M059J (cell line): ENCODE data around the gene FCGR3B. TPM values are rescaled to one million over a fixed set of nuclear protein-coding genes. Genes with fewer than 3 reads are reported as not detected.
"Not testable (repeated sequence)": the region's sequence is repeated elsewhere in the genome, so short reads cannot be mapped to it uniquely, and the experiment has no call there.

Experiments
- DNase-seq: peaks from one replicate; pipeline ENCODE4 v3.0.0-alpha.2; 2012; ENCODE audit warnings: low read depth
- total RNA-seq: library from RNA; depleted of rRNA; stranded (reverse); fragments of >200 nt; shearing (Covaris generic); gene quantifications from 2 replicates; pipeline ENCODE4 v1.2.3, GENCODE V29; 2014; rRNA removed

The FCGR3B gene
- 1.0 TPM in 1 of 2 replicates, not detected in the other for total RNA-seq

DNA sequence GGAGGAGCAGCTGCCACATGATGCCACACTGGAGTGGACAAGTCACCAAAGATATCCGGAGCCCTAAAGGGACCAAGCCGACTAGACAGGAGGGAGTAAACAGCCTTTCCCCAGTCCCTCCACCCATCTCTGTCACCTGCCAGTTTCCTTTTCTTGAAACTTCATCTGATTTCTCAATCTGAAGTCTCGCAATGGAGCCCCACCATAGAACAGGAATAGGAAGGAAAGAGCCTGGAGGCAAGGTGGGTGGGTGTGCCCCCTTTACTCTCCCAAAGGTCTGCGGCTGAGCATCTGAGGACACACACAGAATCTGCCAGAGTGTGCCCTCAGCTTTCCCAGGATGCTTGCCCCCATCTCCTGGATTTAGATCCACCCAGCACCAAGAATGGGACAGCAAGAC, at the start of gene FCGR3B:
TSS of gene FCGR3B (minus strand) at position 101 of the 400 bp plus-strand sequence. CDS start at position 19, 82 bp downstream.
- no peak for DNase-seq

DNA sequence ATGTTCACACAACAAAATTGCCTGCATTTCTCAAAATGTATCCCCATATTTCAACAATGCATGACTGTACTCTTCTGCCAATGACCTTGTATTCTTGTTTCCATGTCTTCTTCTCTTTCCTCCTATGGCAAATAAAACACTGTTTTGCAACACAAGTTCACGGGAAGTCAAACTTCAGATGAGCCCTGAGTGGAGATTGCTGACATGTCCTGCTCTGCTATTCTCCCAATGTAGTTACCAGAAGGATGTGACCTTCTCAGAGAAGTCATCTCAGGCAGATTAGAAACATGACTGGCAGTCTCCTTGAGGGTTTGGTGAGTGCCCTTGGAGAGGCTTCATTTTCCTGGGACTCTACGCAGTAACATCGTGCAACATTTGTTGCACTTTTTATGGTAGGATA, 47.5 kb upstream of the FCGR3B start:
- no peak for DNase-seq

DNA sequence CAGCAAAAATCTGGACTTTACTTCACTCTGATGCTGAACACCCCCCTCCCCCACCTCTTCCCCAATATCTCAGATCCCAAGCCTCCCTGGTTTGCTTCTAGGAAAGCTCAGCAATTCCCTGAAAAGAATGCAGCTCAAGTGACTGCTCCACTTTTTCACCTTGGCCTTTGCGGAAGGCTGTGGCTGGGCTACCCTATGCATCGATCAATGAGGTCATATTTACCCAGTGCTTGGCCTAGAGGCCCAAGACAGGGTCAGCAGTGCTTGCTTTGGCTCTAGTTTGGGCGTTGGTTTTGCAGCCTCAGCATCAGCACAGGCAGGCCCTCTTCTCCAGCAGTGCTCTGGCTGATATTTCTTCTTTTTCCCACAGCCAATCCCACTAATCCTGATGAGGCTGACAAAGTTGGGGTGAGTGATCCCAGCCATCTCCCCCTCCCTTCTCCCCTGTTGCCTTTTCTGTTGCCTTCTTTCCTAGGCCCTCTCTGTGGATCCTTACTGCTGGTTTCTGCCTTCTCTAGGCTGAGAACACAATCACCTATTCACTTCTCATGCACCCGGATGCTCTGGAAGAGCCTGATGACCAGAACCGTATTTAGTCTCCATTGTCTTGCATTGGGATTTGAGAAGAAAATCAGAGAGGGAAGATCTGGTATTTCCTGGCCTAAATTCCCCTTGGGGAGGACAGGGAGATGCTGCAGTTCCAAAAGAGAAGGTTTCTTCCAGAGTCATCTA, 46.1 kb upstream of the FCGR3B start:
- no peak for DNase-seq

DNA sequence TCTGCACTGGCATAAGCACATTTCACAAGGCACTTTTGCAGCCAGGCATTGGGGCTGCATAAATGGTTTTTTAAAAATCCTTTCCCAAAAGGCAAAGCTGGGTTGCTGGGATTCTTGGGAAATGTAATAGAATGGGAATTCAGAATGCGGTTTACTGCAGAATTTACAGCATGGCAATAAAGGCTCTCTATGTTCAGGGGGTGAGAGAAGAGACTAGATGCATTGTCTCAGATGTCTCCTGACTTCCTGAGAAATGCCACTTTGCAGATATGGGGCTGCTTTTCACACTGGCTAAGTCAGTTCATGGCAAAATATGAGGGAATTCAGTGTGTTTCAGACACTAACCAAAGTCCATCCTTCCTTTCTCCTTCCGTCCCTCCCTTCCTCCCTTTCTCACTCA, 45.5 kb upstream of the FCGR3B start:
- no peak for DNase-seq

DNA sequence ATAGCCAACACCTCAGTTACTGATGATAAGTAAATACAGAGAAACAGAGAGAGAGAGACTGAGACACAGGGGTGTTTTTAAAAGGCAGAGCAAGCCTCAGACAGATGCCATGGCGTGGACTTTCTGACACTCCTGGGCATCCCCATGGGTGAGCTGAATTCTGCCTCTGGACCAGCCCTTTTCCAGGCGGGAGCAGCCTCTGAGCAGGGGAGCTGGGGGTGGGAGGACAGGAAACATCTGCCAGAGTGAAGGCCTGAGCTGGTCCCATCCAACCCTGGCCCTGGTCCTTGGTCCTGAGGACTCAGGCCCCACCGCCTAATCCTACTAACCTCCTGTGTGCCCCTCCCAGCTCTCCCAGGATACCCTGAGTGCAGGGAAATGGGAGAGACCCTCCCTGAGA, 43.9 kb upstream of the FCGR3B start:
- DNase-seq = not testable (repeated sequence)

DNA sequence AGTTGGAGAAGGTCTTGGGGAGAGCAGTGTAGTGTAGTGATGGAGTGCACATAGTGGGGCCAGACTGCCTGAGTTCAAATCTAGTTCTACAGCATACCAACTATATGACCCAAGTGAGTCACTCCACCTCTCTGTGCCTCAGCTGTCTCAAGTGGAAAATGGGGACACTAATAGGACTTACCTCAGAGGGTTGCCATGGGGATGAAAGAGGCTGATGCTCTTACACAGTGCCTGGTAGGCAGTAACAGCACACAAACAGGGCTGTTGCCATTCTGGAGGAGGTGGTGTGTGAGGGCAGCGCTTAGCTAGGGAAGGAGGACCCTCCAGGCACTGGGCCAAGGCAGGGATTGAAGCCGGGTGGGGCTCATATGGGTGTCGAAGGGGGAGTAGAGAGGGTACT, 43.5 kb upstream of the FCGR3B start:
- DNase-seq = not testable (repeated sequence)

DNA sequence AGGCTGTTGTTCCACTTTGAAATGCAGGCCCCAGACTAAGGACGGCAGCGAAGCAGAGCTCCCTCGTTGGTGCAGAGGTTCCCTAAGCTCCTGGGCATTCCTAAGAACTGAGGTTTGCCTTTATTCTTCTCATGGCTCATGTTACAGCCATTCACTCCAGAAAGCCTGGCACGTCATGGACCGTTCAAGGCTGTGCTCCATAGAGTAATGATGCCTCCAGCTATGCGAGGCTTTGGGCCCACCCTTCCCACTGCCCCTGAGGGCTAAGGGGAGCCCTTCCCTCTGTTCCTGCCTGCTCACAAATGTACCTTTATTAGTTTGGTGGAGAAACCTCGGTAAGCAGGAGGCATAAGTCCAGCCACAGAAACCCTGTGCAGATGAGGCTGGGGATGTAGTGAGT, 42.5 kb upstream of the FCGR3B start:
- not testable (repeated sequence) for DNase-seq

DNA sequence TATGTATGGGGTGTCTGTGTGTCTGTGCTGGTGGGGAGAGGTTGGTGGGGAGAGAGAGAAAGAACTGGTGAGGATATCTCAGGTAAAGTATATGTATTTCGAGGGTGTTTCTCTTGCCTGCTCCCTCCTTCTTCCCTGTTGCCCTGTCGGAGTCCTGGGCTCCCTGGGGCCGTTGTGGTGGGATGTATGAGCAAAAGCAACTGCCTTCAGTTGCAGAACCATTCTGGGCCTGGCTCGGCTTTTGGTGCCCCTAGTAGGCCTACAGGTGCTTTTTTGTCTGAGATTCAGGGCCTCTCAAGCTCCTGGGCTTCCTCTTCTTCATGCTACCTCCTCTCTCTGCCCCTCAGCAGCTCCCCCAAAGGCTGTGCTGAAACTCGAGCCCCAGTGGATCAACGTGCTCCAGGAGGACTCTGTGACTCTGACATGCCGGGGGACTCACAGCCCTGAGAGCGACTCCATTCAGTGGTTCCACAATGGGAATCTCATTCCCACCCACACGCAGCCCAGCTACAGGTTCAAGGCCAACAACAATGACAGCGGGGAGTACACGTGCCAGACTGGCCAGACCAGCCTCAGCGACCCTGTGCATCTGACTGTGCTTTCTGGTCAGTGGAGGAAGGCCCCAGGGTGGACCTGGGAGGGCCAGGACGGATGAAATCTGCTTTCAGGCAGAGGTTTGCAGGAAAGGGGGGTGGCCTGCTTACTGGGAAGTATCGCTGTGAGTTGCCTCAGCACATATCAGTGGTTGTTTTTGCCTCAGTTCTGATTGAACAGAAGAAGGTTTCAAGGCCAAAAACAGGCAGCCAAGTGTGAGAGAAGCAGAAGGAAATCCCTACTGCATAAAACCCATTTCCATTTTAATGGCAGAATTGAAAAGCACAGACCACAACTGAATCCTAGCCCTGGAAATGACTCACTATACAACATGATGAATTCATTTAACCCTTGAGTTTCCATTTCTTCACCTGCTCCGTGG, 40.4 kb upstream of the FCGR3B start:
- DNase-seq = peak; percentile 9

DNA sequence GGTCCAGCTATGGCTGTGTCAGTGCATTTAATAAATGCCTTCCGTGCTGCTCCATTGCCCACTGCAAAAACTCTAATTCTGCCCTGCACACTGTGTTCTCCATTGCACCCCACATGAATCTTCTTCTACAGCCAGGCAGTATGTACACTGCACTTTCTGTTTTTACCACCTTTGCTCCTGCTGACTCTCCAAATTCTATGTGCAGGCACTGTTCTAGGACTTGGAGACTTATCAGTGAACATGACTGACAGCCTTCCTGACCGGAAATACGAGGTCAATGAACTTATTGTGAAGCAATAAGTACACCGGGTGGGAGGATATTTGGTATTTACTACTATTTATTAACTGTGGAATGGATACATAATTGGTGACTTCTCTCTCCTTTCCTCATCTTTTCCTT, 33.7 kb upstream of the FCGR3B start:
- DNase-seq = not testable (repeated sequence)

DNA sequence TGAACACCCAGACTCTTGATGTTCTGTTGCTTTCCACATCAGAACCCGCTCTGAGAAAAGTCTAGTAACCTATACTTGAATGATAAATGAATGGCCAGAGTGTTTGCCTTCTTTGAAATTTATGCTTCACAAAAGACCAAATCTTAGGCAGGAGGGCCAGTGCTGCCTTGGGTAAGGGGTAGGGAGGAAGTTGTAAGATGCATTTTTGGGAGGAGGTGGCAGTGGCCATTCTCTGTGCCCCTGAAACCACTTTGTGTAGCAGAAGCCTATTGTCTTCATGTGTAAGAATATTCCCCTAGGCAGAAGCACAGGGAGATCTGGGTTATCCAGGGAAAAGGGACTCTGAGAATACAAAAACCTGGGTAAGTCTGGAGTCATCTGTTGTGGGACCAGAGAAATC, 32.6 kb upstream of the FCGR3B start:
- DNase-seq = not testable (repeated sequence)

DNA sequence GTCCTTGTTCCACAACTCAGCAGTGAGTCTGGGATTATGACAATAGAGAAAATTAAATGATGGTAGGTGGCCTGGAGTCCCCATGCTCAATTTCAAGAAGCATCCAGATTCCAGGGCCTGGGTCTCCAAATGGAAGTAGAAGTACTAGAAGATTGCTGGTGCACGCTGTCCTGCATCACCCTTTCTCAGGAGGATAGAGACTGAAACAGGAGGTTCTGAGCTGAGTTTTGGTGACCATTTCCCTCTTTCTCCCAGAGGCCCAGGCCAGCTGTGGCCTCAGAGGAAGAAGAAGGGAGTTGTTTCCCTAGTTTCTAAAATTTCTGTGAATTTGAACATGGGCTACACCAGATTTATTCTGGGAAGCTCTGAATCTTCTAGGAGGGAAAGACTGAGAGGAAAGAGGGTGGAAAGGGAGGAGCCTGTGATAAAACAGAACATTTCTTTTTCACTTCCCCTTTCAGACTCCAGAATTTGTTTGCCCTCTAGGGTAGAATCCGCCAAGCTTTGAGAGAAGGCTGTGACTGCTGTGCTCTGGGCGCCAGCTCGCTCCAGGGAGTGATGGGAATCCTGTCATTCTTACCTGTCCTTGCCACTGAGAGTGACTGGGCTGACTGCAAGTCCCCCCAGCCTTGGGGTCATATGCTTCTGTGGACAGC, 31.8 kb upstream of the FCGR3B start, which contains the start of gene FCGR2B:
TSS of gene FCGR2B (plus strand) at position 460 of the 656 bp plus-strand sequence. CDS start at position 559, 99 bp downstream.
- DNase-seq = not testable (repeated sequence)

DNA sequence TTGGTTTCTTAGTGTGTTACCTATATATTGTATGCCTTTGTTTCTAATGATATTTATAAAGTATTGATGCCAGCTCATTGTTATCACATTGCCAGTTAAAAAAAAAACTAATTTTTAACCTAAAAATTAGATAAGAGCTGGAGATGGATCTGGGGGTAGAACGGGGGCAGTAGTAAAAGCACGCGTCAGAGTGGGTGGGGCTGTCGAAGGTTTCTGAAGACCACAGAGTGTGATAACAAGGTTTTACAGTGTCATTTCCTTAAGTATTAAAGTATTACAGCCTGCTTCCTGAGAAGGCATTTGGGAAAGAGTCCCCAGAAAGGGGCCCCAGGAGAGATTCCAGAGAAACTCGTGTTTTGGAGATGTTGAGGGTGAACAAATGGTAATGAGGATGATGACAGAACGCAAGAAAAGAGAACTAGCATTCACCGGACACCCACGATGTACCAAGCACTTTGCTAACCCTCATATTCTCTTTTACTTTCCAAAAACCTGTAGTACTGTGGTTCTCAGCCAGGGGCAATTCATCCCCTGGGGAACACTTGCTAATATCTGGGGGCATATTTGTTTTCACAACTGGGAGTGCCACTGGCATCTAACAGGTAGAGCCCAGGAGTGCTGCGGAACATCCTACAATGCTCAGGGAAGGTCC, 30.8 kb upstream of the FCGR3B start:
- DNase-seq = not testable (repeated sequence)

DNA sequence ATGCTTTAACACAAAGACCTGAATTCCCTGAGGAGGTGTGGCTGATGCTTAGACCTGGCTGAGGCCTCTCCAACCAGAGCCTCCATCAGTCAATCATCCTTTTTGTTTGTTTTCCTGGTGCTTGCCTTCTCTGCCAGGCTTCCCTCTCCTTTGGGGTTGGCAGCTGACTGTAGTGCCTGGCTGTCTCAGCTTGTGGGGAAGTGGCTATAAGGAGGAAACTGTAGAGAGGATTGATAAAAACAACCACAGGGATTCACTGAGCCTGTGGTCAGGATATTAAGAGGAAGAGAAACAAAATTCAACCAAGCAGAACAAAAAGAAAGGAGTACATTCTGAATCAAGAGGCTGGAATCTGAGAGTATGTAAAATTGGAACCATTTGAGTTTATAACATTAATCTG, 27.5 kb upstream of the FCGR3B start:
- not testable (repeated sequence) for DNase-seq

DNA sequence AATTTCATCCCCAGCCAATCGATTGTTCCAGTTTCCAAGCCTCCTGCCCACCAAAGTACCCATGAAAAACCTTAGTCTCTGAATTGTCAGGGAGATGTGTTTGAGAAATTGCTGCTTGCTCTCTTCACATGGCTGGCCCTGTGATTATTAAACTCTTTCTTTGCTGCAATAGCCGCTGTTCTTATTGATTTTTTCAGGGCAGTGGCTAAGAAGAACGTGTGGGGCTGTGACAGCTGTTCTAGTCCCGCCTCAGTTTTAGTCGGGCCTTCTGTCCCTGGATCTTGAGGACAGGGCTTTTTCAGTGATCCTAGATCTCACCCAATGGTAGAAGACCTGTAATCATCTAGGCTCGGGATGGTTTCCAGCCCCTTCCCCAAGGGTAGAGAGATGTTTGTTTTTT, 23.0 kb upstream of the FCGR3B start:
- DNase-seq = not testable (repeated sequence)

DNA sequence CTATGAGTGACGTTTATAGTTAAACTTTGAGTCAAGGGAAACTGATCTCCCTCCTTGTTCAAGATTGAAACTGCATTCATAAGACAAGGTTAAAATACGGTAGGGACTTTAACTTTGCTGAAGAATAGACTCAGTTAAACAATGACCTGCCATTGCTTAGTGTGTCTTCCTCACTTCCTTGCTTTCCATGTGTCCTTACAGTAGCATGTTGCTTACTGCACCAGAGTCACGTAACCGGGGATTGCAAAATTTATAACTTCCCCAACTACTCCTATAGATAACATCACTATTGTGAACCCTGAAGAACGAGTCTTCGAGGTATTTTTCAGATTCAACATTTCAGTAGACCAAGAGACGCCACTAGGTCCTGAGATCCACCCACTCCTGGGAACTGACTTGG, 22.6 kb upstream of the FCGR3B start:
- DNase-seq = not testable (repeated sequence)

DNA sequence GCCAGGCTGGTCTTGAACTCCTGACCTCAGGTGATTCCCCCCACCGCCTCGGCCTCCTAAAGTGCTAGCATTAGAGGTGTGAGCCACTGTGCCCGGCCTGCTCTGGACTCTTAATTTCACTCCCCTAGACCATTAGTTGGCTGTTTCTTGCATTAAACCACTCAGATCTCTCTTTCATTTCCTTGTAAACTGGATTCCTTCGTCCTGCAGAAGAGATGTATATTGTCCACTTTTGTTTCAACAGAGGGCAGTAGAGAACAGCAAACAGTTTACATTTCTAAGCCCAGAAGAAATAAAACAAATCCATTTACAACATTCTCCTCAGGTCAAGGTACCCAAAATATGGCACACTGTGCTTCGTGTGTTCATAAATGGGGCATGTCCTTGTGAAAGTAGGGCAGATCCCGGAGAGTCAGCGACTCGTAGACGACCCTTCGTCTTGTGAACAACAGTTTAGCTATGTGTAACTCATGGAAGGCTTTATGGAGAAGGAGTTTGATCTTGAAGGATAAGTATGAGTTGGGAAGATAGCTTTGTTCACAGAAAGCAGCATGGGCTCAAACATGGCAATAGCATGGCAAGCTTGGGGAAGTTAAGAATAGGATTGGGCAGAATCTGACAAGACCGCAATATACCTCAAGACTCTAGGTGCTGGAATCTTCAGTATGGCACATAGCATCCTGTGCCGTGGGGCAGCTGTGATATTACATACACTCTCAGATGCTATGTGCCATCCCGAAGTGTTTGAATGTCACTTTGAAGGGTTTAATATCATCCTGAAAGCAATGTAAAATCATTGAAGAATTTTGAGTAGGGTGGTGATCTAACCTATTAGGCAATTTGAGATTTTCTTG, 16.8 kb upstream of the FCGR3B start:
- peak; percentile 61 for DNase-seq

DNA sequence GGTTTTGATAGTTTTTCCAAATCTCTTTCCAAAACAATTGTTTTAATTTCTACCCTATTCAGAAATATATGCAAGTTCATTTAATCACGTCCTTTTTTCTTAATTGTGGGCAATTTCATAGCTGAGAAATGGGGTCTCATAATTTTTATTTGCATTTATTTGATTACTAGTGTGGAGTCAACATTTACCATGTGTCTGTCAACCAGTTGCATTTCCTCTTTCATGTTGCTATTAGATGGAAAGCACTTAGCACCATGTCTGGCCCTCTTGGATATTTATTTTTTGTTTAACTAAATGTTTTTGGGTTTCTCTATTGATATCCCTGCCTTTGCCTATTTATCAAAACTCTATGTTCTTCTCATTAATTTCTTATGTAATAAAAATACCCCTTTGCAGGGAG, 13.9 kb upstream of the FCGR3B start:
- DNase-seq = not testable (repeated sequence)

DNA sequence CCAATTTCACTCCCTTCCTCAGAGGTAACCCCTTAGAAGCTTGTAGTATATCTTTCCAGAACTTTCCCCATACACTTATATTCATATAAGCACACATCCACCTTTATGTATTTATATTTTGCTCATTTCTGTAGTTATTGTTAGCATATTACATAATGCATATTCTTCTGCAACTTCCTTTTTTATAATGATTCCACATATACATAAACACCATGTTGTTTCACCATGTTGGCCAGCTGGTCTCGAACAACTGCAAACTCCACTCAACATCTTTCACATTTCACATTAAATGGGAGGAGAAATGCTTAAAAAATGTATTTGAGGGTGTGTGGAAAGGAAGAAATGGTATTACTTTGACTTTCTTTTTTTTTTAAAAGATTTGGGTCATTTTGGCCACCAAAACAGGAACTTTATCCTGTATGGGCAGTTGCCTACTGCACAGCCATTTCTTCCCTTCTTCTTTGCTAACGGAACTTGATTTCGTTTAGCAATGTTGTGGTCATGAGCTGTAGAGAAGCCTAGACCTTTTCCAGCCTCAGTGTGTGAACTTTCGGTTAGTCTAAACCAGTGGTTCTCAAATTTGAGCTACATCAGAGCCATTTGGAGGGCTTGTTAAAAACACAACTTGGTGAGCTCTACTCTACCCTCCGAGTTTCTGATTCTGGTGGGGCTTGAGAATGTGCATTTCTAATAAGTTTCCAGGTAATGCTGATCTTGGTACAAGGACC, 12.7 kb upstream of the FCGR3B start:
- not testable (repeated sequence) for DNase-seq

DNA sequence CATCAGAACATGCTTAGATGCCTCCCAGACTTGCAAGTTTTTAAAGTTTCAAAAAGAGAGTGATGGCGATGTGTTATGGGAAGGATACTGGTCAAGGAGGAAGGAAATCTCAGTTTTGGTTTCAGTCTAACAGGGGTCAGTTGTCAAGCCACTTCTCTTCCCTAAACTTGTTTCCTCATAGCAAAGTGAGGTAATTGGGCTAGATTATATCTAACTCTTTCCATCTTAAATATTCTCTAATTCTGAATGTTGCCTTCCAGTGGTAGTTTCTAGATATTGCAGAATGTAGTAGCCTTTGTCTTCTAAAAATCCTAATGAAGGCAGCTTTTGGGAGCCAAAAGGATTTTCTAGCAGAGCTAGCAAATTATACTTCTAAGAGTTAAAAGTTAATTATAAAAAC, 11.7 kb upstream of the FCGR3B start:
- peak; percentile 40 for DNase-seq

DNA sequence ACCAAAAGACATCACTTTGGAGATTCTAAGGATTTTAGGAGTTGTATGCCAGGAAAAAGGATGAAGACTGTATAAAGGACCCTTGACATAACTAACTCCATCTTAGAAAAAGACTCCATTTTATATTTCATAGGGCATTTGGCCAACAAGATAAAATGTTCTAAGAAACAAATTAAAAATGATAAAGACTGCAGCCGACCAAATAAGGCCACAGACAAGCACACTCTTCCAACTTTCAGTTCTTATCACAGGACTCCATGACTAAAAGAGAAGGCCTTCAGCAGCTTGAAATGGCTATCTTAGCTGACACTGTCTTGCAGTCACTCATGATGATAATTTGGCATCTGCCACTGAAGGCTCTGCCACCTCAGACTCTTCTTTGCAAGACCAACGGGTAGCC, 8.2 kb upstream of the FCGR3B start:
- not testable (repeated sequence) for DNase-seq
